NCI-H2196 treated with DMSO at 0.1 percent for 48 hours (cell line): ENCODE measurements around the gene RHEB.

ENCODE experiments used
- DNase-seq: peaks from one replicate; lab custom pipeline; 2025; ENCODE audit not compliant: unreplicated experiment; lab: John Stamatoyannopoulos, UW

The RHEB gene

GRCh38 chr7:151472644-151473380, 46.9 kb downstream of the RHEB start:
- DNase-seq = no peak

GRCh38 chr7:151470711-151471110, 49.0 kb downstream of the RHEB start:
- no peak for DNase-seq

GRCh38 chr7:151469281-151469680, 50.4 kb downstream of the RHEB start:
- DNase-seq = no peak

GRCh38 chr7:151468217-151469018, 51.3 kb downstream of the RHEB start:
- no peak for DNase-seq

GRCh38 chr7:151465169-151465568, 54.5 kb downstream of the RHEB start:
- no peak for DNase-seq

- DNase-seq = no peak
Observed at GRCh38 chr7:151462306-151462779, 57.4 kb downstream of the RHEB start.

DNA sequence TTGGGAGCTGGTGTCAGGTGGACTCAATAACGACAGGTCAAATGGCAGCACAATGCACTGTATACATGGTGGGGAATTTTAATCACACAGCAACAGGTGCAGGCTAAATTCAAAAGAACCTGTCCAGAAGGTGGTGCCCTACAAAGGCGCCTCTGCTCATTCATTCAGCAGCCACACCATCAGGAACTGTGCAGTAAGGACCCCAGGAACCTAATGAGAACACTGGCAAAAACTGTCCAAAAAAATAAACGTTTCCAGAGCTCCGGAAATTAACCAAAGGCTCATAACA, 57.8 kb downstream of the RHEB start:
- DNase-seq = no peak

GRCh38 chr7:151461096-151461941, 58.4 kb downstream of the RHEB start:
- no peak for DNase-seq

GRCh38 chr7:151460474-151460855, 59.2 kb downstream of the RHEB start:
- no peak for DNase-seq

DNA sequence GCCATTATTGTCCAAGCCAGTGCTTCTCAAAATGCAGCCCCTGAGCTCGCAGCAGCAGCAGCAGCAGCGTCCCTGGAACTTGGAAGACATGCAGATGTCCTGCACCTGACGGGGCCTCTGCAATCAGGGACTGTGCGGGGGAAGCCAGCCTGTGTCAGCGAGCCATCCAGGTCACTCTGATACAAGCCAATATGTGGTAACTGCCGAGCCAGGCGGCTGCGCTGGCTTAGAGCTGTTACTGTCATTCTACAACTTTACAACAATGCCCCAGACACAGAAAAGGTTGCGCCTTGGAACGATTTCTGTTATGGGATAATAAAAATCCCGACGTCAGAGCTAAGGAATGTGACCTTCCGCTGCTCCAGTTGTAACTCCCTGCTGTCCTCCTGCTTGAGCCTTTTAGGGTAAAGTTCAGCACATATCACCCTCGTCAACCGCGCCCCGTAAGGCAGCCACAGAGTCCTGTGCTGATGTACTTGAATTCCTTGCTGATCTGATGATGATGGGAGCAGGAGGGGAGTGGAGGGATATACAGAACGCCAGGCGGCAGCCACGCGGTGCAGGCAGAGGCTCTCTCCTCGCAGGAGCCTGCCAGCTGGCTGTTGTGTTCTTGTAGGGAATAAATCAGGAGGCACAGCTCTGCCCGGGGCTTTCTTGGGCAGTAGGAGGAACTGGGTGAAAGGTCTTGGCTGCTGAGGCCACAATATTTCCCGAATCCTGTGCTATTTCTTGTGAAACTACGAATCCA, 59.8 kb downstream of the RHEB start:
- DNase-seq = no peak

GRCh38 chr7:151457534-151457933, 62.2 kb downstream of the RHEB start:
- DNase-seq = no peak

DNA sequence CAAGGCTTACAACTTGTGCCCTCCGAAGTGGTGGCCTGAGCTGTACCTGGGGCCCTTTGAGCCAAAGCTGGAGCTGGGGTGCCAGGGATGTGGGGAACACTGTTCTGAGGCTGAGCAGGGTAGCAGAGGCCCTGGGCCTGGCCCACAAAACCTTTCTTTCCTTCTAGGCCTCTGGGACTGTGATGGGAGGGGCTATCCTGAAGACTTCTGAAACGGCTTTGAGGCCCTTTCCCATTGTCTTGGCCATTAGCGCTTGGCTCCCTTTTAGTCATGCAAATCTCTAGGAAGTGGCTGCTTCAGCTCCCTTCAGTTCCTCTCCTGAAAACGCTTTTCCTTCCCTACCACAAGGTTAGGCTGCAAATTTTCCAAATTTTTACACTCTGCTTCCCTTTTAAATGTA, 62.9 kb downstream of the RHEB start:
- DNase-seq = no peak

DNA sequence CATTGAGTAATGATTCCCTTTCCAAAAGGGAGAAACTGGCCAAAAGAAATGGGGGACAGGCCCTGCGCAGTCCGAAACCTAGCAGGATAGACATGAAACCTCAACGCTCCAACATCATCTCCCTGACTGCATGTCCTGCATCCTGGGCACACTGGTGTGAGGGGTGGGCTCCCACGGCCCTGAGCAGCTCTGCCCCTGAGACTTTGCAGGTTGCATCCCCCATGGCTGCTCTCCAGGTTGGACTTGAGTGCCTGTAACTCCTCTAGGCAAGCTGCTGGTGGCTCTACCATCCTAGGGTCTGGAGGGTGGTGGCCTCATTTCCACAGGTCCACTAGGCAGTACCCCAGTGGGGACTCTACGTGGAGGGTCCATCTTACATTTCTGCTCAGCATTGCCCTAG, 63.4 kb downstream of the RHEB start:
- no peak for DNase-seq

GRCh38 chr7:151455690-151456089, 64.0 kb downstream of the RHEB start:
- DNase-seq = no peak

GRCh38 chr7:151454932-151455530, 64.7 kb downstream of the RHEB start:
- no peak for DNase-seq

DNA sequence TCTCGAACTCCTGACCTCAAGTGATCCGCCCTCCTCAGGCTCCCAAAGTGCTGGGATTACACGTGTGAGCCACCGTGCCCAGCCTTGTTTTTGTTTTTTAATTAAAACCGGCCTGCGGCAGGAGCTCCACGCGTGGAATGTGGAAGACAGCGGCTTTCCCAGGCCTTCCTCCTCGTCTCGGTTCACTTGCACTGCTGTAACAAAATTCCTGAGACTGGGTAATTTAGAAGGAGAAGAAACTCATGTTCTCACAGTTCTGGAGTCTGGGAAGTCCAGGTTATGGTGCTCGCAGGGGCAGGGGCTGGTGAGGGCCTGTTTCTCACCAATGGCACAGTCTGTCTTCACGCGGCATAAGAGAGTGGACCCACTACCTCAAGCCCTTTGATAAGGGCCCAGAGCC, 65.4 kb downstream of the RHEB start:
- no peak for DNase-seq

GRCh38 chr7:151453326-151453791, 66.3 kb downstream of the RHEB start:
- no peak for DNase-seq

DNA sequence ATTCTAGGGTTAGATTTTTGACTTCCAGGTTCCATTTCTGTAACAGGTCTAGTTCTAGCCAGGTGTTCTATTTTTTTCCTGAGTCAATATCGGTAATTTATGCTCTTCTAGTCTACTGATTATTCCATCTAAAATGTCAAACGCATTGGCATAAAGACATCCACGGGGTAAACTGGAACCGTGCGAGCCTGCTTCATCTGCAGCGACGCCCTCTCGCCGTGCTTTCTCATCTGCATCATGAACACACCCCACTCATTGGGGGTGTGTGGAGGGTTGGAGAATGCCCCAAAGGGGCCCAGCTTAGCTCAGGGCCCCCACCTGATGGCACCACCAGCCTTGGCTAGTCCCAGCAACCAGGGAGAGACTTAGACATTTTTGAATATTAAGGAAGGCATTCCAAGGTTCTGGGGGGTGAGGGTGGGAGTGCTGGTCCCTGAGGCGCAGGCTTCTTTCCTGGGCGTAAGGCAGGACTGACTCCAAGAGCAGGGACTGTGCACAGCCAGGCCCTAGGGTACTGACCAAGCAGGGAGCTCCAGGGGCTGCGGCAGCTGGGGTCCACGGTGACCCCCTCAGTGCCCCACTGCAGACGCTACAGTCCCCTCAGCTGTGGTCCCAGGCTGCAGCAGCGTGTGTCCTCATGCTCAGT, 66.9 kb downstream of the RHEB start:
- DNase-seq = no peak

DNA sequence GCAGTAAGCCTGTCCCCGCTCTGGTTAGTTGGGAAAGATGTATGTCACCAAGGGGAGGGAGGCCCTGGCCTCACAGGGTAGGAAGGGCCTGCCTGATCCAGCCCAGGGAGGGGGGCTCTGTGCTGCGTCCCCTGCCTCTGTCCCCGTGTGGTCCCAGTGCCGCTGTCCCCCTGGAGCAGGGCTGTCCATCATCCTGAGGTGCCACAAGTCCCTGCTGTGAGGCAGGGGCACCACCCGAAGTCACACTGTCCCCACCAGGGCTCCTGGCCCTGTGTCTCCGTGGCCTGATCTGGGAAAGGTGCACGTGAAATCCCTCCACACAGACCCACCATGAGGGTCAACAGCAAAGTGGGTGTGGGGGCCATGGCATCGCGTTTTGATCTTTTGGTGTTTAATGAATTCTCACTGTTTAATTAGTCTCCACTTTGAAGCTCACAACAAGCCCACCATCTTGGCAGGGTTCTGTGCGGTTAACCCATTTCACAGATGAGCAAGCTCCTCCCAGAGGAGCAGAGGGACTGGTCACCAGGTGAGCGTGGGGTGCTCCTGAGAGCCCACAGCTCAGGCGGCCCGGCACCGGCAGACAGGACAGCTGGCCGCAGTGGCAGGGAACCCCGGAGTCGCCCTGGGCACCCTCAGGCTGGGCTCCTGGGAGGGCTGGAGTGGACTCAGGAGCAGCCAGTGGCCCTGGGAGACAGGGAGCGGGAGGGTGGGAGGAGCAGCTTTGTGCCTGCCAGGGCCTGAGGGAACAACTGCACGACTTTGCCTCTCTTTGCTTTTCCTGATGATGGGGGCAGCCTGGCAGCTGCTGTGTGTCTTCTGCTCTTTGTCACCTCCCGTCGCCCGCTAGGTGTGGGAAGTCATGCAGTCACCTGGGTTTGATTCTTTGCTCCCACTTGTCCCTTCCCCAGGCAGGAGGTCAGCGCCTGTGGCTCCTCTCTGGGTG, 67.8 kb downstream of the RHEB start:
- DNase-seq = no peak
